Measurements from ENCODE around the gene ZNF22. TPM values are rescaled to one million over a fixed set of nuclear protein-coding genes. Genes with fewer than 3 reads are reported as not detected.
"Not testable (repeated sequence)": the region's sequence is repeated elsewhere in the genome, so short reads cannot be mapped to it uniquely, and the experiment has no call there.

Gene ZNF22
- total and polyA plus RNA-seq, 2 experiments from 2014 or later, result 22.1 to 31.3 TPM

DNA sequence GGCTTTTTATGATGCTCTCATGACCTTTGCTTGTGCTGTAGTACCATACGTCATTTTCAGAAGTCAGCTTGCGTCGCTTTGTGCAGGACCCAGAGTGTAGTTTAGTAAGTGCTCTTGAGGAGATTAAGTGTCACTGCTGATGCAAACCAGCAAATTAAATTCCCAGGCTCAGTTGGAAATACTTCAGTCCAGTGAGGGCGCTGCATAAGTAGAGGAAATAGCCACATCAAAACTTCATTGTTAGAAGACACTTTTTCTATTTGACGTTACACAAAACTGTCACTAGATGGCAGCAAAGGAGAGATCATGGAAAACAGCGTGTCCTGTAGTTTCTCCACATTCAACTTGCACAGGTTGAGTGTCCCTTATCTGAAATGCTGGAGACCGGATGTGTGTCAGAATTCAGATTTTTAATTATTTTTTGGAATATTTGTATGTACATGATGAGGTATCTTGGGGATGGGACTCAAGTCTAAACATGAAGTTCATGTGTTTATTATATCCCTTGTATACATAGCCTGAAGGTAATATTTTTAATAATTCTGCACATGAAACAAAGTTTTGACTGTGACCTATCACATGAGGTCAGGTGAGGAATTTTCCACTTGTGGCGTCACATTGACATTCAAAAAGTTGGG, 7.9 kb downstream of the ZNF22 start:
- no peaks in the 10 kb centered on the region for H3K4me1 ChIP-seq (ENCODE audit: low read depth)
- DNase-seq (ENCODE audit: low read depth in 1 of 2, low spot score in 1 of 2), result peak; percentile 87 to 94
- H3K4me3 ChIP-seq, result no peak overlapping the region
- no peaks in the 10 kb centered on the region for H3K36me3 ChIP-seq
- no peaks in the 10 kb centered on the region for H3K27me3 ChIP-seq
- H3K9me3 ChIP-seq (ENCODE audit: low read depth), result no peaks in the 10 kb centered on the region
- TF ChIP-seq, protein P1, sequence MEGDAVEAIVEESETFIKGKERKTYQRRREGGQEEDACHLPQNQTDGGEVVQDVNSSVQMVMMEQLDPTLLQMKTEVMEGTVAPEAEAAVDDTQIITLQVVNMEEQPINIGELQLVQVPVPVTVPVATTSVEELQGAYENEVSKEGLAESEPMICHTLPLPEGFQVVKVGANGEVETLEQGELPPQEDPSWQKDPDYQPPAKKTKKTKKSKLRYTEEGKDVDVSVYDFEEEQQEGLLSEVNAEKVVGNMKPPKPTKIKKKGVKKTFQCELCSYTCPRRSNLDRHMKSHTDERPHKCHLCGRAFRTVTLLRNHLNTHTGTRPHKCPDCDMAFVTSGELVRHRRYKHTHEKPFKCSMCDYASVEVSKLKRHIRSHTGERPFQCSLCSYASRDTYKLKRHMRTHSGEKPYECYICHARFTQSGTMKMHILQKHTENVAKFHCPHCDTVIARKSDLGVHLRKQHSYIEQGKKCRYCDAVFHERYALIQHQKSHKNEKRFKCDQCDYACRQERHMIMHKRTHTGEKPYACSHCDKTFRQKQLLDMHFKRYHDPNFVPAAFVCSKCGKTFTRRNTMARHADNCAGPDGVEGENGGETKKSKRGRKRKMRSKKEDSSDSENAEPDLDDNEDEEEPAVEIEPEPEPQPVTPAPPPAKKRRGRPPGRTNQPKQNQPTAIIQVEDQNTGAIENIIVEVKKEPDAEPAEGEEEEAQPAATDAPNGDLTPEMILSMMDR (IDR thresholded peaks at IDR 0.05; ENCODE audit: low read depth, low read length), result peak; percentile 82
- H3K27ac ChIP-seq, result no peak overlapping the region

DNA sequence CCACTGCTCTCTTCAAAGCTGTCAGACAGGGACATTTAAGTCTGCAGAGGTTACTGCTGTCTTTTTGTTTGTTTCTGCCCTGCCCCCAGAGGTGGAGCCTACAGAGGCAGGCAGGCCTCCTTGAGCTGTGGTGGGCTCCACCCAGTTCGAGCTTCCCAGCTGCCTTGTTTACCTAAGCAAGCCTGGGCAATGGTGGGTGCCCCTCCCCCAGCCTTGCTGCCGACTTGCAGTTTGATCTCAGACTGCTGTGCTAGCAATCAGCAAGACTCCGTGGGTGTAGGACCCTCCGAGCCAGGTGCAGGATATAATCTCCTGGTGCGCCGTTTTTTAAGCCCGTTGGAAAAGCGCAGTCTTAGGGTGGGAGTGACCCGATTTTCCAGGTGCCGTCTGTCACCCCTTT, 13.8 kb downstream of the ZNF22 start:
- not testable (repeated sequence) for H3K4me1 ChIP-seq (ENCODE audit: low read depth); H3K4me3 ChIP-seq; H3K36me3 ChIP-seq; H3K9me3 ChIP-seq (ENCODE audit: low read depth); H3K27me3 ChIP-seq; DNase-seq (ENCODE audit: low read depth in 1 of 2, low spot score in 1 of 2); H3K27ac ChIP-seq

DNA sequence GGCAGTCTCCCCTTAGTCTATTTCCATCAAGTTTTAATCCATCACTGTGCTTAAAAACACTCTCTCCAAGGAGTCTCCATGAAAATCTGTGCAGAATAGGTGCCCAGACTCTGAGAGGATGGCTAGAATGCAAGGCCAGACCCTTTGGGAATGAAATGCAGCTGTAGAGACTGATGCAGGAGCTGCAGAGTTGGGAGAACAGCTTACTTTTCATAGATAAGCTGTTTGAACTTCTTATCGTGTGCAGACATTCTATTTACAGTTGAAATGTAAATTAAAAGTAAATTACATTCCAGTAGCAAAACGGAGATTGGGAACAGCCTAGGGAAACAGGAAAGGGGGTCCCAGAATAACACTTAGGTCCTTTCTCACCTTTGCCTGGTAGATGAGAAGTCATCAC, 14.9 kb downstream of the ZNF22 start:
- DNase-seq (ENCODE audit: low read depth in 1 of 2, low spot score in 1 of 2), result no peak
- Histone ChIP-seq H3K27me3 (no peaks in the 10 kb centered on the region), H3K9me3 (ENCODE audit: low read depth) (no peaks in the 10 kb centered on the region), H3K4me3 (no peak overlapping the region), H3K36me3 (no peaks in the 10 kb centered on the region), H3K4me1 (ENCODE audit: low read depth) (no peaks in the 10 kb centered on the region), H3K27ac (no peak overlapping the region)
- TF ChIP-seq, protein P1 (IDR thresholded peaks at IDR 0.05; ENCODE audit: low read depth, low read length), result no peak

DNA sequence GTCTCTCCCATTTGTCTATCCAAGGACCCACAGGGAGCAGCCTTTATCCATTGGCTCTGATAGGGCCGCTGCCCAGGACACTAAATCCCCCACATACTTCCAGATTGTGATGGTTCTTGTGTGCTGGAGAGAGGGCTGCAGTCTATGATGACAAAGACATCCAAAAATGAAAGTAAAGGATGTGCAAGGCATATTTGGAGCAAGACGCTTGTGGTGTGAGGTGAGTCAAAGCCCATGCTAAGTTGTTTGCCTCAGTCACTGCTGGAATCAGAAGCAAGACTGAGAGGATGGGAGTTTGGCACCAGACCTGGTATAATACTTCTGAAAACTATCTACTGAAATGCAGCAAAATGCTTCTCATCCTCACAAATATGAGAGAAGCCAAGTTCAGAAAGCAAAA, 22.7 kb downstream of the ZNF22 start:
- H3K4me1 ChIP-seq (ENCODE audit: low read depth), result no peaks in the 10 kb centered on the region
- TF ChIP-seq, protein P1 (IDR thresholded peaks at IDR 0.05; ENCODE audit: low read depth, low read length), result no peak
- H3K27ac ChIP-seq, result no peak overlapping the region
- H3K36me3 ChIP-seq, result no peaks in the 10 kb centered on the region
- no peaks in the 10 kb centered on the region for H3K27me3 ChIP-seq
- H3K4me3 ChIP-seq, result no peak overlapping the region
- DNase-seq (ENCODE audit: low read depth in 1 of 2, low spot score in 1 of 2), result no peak
- no peaks in the 10 kb centered on the region for H3K9me3 ChIP-seq (ENCODE audit: low read depth)

DNA sequence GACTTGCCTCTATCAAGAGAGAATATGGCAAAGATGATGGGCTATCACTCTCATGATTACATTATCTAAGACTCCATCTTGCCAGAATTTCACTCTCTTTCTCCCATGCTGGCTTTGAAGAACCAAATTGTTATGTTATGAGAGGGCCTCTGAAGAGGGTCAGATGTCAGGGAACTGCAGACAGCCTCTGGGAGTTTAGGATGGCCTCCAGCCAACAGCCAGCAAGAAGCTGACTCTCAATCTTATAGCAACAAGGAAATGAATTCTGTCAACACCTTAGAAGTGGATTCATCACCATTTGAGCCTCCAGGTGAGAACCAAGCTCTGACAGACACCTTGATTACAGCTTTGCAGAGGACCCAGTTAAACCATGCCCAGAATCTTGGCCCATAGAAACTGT, 33.6 kb downstream of the ZNF22 start:
- Histone ChIP-seq H3K27ac (no peak overlapping the region), H3K4me1 (ENCODE audit: low read depth) (peaks cover 9% of the 10 kb centered on the region), H3K9me3 (ENCODE audit: low read depth) (no peaks in the 10 kb centered on the region), H3K27me3 (no peaks in the 10 kb centered on the region), H3K36me3 (no peaks in the 10 kb centered on the region), H3K4me3 (no peak overlapping the region)
- TF ChIP-seq, protein P1 (IDR thresholded peaks at IDR 0.05; ENCODE audit: low read depth, low read length), result no peak
- DNase-seq (ENCODE audit: low read depth in 1 of 2, low spot score in 1 of 2), result peak in 1 of 2 donors; percentile 3

DNA sequence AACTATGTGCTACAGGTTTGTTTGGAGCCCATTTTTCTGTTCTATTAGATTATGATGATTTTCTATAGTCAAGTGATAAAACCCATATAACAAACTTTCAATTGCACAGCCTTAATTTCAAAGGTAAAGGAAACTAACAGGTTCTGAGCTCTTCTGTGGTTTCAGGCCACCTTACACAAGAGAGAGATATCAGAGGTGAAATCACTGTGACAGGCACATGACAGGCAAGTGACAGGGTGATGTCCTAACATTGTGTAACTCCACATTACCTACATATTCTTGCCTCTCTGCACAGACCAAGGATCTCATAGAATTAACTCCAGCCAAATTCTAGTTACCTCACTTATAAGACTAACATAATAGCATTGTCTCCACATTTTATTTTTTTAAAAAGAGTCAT, 35.0 kb downstream of the ZNF22 start:
- H3K36me3 ChIP-seq, result no peaks in the 10 kb centered on the region

More for the DNA sequence above, 35.0 kb downstream of the ZNF22 start:
- DNase-seq (ENCODE audit: low read depth in 1 of 2, low spot score in 1 of 2), result no peak
- H3K4me3 ChIP-seq, result no peak overlapping the region
- no peaks in the 10 kb centered on the region for H3K27me3 ChIP-seq
- no peaks in the 10 kb centered on the region for H3K9me3 ChIP-seq (ENCODE audit: low read depth)
- no peak overlapping the region for H3K27ac ChIP-seq
- H3K4me1 ChIP-seq (ENCODE audit: low read depth), result peaks cover 9% of the 10 kb centered on the region
- TF ChIP-seq, protein P1 (IDR thresholded peaks at IDR 0.05; ENCODE audit: low read depth, low read length), result no peak
